Stimulated activated CD4-positive, alpha-beta T cell treated with anti-CD3 and anti-CD28 coated beads, Interleukin-1b, Interleukin-23, amount 100 ng/mL, for 4 hours (primary cell): Measurements from ENCODE around the gene ULBP2.
"Not testable (repeated sequence)": the region's sequence is repeated elsewhere in the genome, so short reads cannot be mapped to it uniquely, and the experiment has no call there.

Experiments used
- DNase-seq, 2 donors: peaks; one replicate each; pipeline ENCODE4 v3.0.0-alpha.2; 2020; ENCODE audit warnings: low read depth in 2 of 2

The ULBP2 gene

GRCh38 chr6:149968909-149969308 is 27.1 kb downstream of the ULBP2 start:
- not testable (repeated sequence) for DNase-seq

DNA sequence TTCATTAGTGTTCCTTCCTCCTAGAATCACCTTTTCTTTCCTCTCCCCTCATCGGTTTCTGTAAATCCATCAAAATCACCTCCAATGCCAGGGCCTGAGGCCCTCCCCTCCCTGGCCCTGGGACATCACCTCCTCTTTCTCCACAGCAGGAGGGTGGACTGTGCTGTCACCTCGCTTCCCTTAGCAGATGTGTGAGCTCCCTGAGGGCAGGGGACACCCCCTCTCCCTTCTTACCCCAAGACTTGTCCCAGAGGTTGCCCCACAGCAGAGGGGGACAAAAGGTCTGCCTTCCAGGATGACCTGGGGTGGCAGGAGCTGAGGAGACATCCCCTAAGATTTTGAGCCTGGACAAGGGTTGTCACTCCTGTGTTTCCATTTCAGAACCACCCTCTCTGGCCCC is 27.8 kb downstream of the ULBP2 start:
- no peak for DNase-seq

GRCh38 chr6:149974394-149974793 is 32.6 kb downstream of the ULBP2 start:
- DNase-seq: not testable (repeated sequence)

DNA sequence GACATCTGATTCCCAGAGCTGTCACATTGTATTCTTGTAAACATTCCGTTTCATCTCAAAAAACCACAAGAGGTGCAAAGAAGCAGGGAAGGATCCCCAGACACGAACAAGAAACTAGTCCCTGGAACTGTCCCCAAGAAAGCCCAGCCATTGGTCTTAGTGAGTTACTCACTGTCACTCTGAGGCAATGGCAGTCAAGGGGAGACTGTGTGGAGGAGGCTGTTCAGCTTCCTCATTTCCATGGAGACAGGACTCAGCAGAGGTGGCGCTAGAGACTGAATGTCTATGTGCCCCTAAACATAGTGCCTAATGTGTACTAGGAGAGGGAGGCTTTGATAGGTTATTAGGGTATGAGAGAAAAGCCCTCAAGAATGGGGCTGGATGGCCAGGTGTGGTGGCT is 33.0 kb downstream of the ULBP2 start:
- DNase-seq: no peak

GRCh38 chr6:149975400-149975799 is 33.6 kb downstream of the ULBP2 start:
- no peak for DNase-seq

- no peak for DNase-seq
Observed at GRCh38 chr6:149977221-149977620, 35.4 kb downstream of the ULBP2 start.

DNA sequence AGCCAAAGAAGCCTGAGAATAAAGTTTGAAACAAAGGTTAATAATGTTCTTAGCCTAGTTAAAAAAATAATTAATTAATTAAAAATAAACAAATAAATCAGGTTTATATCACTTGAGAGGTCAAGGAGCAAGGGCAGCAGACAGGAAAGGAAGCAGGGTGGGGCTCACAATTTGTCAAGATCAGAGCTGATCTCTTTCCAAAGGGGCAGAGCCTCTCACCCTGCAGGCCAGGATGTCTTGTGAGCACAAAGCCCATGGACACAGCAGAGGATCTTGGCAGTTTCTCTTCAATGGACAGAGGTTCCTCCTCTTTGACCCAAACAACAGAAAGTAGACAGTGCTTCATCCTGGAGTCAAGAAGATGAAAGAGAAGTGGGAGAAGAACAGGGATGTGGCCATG is 36.8 kb downstream of the ULBP2 start:
- no peak for DNase-seq

DNA sequence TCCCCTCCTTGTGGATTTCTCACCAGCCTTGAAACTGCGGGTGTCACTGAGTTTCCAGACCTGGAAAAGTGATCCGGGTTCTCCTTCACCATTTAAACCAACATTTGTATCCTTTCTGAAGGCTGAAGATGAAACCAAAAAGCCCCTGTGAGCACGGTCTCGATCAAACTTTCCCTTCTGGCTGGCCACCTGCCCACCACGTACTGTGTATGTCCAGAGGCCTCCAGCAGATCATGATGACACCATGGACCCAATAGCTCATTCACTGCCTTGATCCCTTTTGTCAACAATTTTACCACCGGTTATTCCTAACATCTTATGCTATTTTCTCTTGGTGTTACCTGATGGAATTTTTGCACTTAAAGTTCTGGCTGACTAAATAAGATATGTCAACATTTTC is 37.5 kb downstream of the ULBP2 start:
- DNase-seq: no peak

DNA sequence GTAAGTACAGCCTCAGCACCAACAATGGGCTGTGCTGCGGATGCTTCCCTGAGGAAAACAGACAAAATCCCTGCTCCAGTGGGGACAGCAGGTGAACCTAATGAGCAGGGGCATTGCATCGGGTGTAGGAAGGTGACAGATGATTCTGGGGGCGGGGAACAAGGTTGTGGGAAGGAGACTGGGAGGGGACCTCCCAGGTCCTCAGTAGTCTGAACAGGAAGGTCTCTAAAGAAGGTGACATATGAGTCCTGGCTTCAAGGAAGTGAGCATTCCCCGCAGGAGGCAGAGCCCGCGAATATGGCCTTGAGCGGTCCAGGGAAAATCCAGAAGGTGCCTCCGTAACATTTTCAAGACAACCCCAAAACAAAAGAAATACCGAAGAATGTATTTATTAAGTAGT is 41.3 kb downstream of the ULBP2 start:
- no peak for DNase-seq

GRCh38 chr6:149984773-149985172 is 43.0 kb downstream of the ULBP2 start:
- no peak for DNase-seq

- no peak for DNase-seq
Observed at GRCh38 chr6:149985481-149985937, 43.7 kb downstream of the ULBP2 start.

- DNase-seq: no peak
Observed at GRCh38 chr6:149987602-149988107, 45.8 kb downstream of the ULBP2 start.

DNA sequence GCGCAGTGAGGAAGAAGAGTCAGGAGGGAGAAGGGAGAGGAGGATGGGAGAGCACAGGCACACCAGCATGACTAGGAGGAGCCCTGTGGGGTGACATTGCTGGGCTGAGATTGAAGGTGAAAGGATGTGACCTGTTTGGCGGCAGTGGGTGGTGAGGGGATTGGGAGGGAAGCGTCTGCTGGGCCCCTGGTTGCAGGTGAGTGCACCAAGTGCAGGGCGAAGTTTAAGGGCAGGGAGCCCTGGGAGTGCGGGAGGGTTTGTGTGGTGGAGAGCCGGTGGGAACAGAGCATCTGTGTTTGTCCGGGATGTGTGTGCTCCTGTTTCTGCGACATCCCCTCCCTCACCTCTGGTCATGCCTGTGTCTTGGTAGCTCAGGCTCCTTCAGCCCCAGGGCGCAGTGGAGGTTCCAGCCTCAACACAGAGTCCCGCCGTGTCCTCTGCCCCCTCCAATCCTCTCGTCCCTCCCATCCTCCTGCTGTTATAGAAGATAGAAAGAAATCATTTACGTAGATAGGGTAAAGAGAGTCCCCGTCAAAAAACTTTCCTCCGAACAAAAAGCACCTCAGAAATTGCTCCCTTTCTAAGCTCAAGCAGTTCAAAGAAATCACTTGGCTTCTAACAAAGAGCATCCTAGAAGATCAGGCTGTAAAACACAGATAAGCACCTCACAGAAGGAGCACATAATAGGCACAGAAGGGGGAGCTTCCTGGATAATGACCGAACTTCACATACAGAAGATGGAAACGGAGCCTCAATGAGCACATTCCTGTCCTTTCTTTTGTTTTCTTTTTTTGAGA is 46.9 kb downstream of the ULBP2 start:
- DNase-seq: no peak

DNA sequence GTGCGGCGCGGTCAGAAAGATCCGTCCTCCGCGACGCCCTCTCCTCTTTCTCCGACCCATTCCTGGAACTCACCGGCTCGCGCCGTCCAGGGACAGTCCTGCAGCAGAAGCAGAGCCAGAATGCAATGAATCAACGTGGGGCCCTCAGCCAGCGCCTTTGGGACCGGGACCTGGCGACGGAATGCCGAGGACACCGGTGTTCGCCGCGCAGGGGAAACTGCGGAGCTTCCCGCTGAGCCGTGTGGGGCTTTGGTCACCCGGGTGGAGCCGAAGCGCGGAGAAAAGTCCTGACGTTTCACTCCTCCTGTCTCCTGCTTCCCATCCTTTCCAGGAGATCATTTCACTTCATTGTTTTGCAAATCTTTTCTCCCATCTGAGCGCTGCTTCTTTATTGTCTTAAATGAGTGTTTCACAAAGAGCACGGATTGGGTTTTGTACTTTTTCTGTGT is 48.4 kb downstream of the ULBP2 start:
- DNase-seq: no peak

GRCh38 chr6:149990661-149991471 is 49.1 kb downstream of the ULBP2 start:
- no peak for DNase-seq

- not testable (repeated sequence) for DNase-seq
Observed at GRCh38 chr6:149991472-149991795, 49.6 kb downstream of the ULBP2 start.

- DNase-seq: no peak
Observed at GRCh38 chr6:149991838-149992237, 50.0 kb downstream of the ULBP2 start.

GRCh38 chr6:149995235-149995750 is 53.5 kb downstream of the ULBP2 start:
- no peak for DNase-seq

DNA sequence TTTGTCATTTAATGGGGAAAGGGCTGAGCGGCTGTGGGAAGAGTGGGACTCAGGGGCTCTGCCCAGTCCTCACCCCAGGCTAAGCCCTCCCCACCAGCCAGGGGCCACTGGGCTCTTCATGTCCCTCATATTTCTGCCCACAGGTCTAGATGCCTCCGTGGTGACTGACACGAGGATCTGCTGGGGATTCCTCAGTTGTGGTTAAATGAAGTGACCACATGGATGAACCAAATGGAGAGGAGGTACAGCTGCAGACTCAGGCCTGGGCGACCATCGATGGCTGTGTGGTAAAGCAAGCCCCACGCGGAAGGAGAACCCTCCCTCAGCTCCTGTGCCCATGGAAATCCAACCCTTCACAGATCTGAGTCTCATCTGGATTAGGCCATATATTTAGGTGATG is 54.2 kb downstream of the ULBP2 start:
- no peak for DNase-seq
